H1 (cell line): ENCODE results near the gene GOLGA8J. TPM values are rescaled to one million over a fixed set of nuclear protein-coding genes. Genes with fewer than 3 reads are reported as not detected.

Experiments
- CTCF ChIA-PET: fragments of 300-600 bp; sonication (Branson Sonifier 250); formaldehyde crosslinking; loops from one replicate; lab custom pipeline; 2021; ENCODE audit not compliant: partially characterized antibody; lab: Charles Lee
- POLR2A ChIA-PET: fragments of 300-600 bp; sonication (Branson Sonifier 250); formaldehyde crosslinking; loops from one replicate; lab custom pipeline; 2021; ENCODE audit warnings: inconsistent platforms; ENCODE audit not compliant: partially characterized antibody; lab: Charles Lee
- DNase-seq, 2 experiments: peaks; one replicate each; pipeline versions ENCODE4 v3.0.0 to v3.0.0-alpha.2; 2010 to 2022; ENCODE audit warnings: low spot score in 2 of 2, low read depth in 1 of 2, mixed read lengths in 1 of 2
- FAIRE-seq: peaks from 2 replicates; lab custom pipeline; 2011; peaks lifted over from hg19 to GRCh38; lab: Jason Lieb, UNC
- H2AFZ ChIP-seq: 2 replicates; pipeline ENCODE4 v1.8.1; 2012; ENCODE audit warnings: low read length, inconsistent platforms
- H2AK5ac ChIP-seq: 2 replicates; pipeline ENCODE4 v1.6.1; 2013; ENCODE audit warnings: low read depth, low read length
- H2BK120ac ChIP-seq: replicated peaks from 2 replicates; pipeline ENCODE3; 2013; ENCODE audit warnings: low read depth, low read length, inconsistent platforms
- H2BK12ac ChIP-seq: 2 replicates; pipeline ENCODE4 v1.6.1; 2013; ENCODE audit warnings: low read depth, low read length
- H2BK15ac ChIP-seq: 2 replicates; pipeline ENCODE4 v1.6.1; 2013; ENCODE audit warnings: low read length
- H2BK20ac ChIP-seq: 2 replicates; pipeline ENCODE4 v1.6.1; 2013; ENCODE audit warnings: low read length
- H2BK5ac ChIP-seq: 2 replicates; pipeline ENCODE4 v1.6.1; 2013; ENCODE audit warnings: low read depth, low read length
- H3K14ac ChIP-seq: 2 replicates; pipeline ENCODE4 v1.6.1; 2013; ENCODE audit warnings: inconsistent platforms; ENCODE audit not compliant: insufficient read length
- H3K18ac ChIP-seq: 2 replicates; pipeline ENCODE4 v1.6.1; 2013; ENCODE audit warnings: low read length; ENCODE audit errors: extremely low read depth
- H3K23ac ChIP-seq: 2 replicates; pipeline ENCODE4 v1.6.1; 2013; ENCODE audit warnings: inconsistent platforms; ENCODE audit not compliant: insufficient read length
- H3K23me2 ChIP-seq: 2 replicates; pipeline ENCODE4 v1.6.1; 2013; ENCODE audit warnings: low read depth, low read length
- H3K27ac ChIP-seq: 2 replicates; pipeline ENCODE4 v1.6.1; 2011; ENCODE audit warnings: low read depth, low read length, inconsistent platforms
- H3K27me3 ChIP-seq, 4 experiments: replicated peaks in 1 of 4; 1 replicate in 1 of 4; 2 replicates in 3 of 4; pipeline versions ENCODE4 v1.6.1 to v1.8.1; 2011 to 2013; ENCODE audit warnings: low read length in 3 of 4, mild to moderate bottlenecking in 3 of 4, inconsistent platforms in 2 of 4, mixed read lengths in 2 of 4, moderate library complexity in 1 of 4; ENCODE audit not compliant: control insufficient read depth in 3 of 4, insufficient read depth in 3 of 4; ENCODE audit errors: extremely low read depth in 1 of 4
- H3K36me3 ChIP-seq, 4 experiments: 2 replicates each; pipeline versions ENCODE4 v1.6.1 to v1.8.1; 2011 to 2013; ENCODE audit warnings: mild to moderate bottlenecking in 4 of 4, low read length in 3 of 4, moderate library complexity in 2 of 4, control low read depth in 1 of 4, inconsistent platforms in 1 of 4; ENCODE audit not compliant: insufficient read depth in 4 of 4, control insufficient read depth in 2 of 4
- H3K4ac ChIP-seq: replicated peaks from 2 replicates; pipeline ENCODE3; 2013; ENCODE audit warnings: low read length, low read depth, mixed read lengths, inconsistent platforms; ENCODE audit not compliant: insufficient read length
- H3K4me1 ChIP-seq, 4 experiments: replicated peaks in 1 of 4; 1 replicate in 1 of 4; 2 replicates in 3 of 4; pipeline versions ENCODE4 v1.6.1 to v1.8.1; 2011 to 2013; ENCODE audit warnings: low read length in 3 of 4, inconsistent platforms in 2 of 4, mixed read lengths in 1 of 4; ENCODE audit not compliant: insufficient read depth in 4 of 4, control insufficient read depth in 3 of 4
- H3K4me2 ChIP-seq, 2 experiments: 2 replicates each; pipeline versions ENCODE4 v1.6.1 to v1.8.1; 2011 to 2013; ENCODE audit warnings: low read depth in 2 of 2, low read length in 2 of 2, control low read depth in 1 of 2, inconsistent platforms in 1 of 2, mild to moderate bottlenecking in 1 of 2; ENCODE audit not compliant: insufficient read depth in 1 of 2
- H3K4me3 ChIP-seq, 4 experiments: fragments of 200-600, 300-600 bp in 1 of 4; sonication (generic), shearing (Covaris generic), sonication (Bioruptor Twin) in 1 of 4; 2 replicates each; pipeline versions ENCODE4 v1.5.1 to v1.8.1; 2011 to 2016; ENCODE audit warnings: low read length in 4 of 4, low read depth in 3 of 4, control low read depth in 2 of 4, inconsistent platforms in 2 of 4, mild to moderate bottlenecking in 2 of 4, mixed read lengths in 1 of 4, moderate library complexity in 1 of 4; ENCODE audit not compliant: insufficient read depth in 2 of 4; ENCODE audit errors: extremely low read depth in 1 of 4
- H3K56ac ChIP-seq: replicated peaks from 2 replicates; pipeline ENCODE3; 2013; ENCODE audit warnings: low read depth, mild to moderate bottlenecking, mixed read lengths, low read length, inconsistent platforms; ENCODE audit not compliant: insufficient read length
- H3K79me1 ChIP-seq: 2 replicates; pipeline ENCODE4 v1.6.1; 2013; ENCODE audit warnings: low read depth, low read length, control low read depth
- H3K79me2 ChIP-seq, 2 experiments: 2 replicates each; pipeline versions ENCODE4 v1.6.1 to v1.8.1; 2012 to 2013; ENCODE audit warnings: low read length in 2 of 2, mild to moderate bottlenecking in 2 of 2, inconsistent platforms in 1 of 2; ENCODE audit not compliant: insufficient read depth in 2 of 2, control insufficient read depth in 1 of 2
- H3K9ac ChIP-seq, 4 experiments: replicated peaks in 1 of 4; 1 replicate in 1 of 4; 2 replicates in 3 of 4; pipeline versions ENCODE4 v1.6.1 to v1.8.1; 2011 to 2013; ENCODE audit warnings: low read depth in 3 of 4, low read length in 3 of 4, control low read depth in 2 of 4, mild to moderate bottlenecking in 2 of 4, moderate library complexity in 2 of 4, inconsistent platforms in 1 of 4; ENCODE audit errors: extremely low read depth in 1 of 4
- H3K9me3 ChIP-seq, 2 experiments: 2 replicates each; pipeline versions ENCODE4 v1.6.1 to v1.8.1; 2012 to 2013; ENCODE audit warnings: mild to moderate bottlenecking in 2 of 2, moderate library complexity in 2 of 2, control low read depth in 1 of 2, inconsistent platforms in 1 of 2, low read depth in 1 of 2, low read length in 1 of 2, mixed read lengths in 1 of 2; ENCODE audit not compliant: insufficient read depth in 2 of 2
- H4K20me1 ChIP-seq, 2 experiments: replicated peaks in 1 of 2; 2 replicates each; pipeline versions ENCODE3 to v1.8.1; 2011 to 2013; ENCODE audit warnings: inconsistent platforms in 2 of 2, low read length in 2 of 2, mild to moderate bottlenecking in 1 of 2; ENCODE audit not compliant: insufficient read depth in 2 of 2, control insufficient read depth in 1 of 2
- H4K5ac ChIP-seq: 2 replicates; pipeline ENCODE4 v1.6.1; 2013; ENCODE audit warnings: low read length, low read depth, mixed read lengths, inconsistent platforms; ENCODE audit not compliant: insufficient read length
- H4K8ac ChIP-seq: 2 replicates; pipeline ENCODE4 v1.8.0; 2013; ENCODE audit warnings: mild to moderate bottlenecking, moderate library complexity, low read length, inconsistent platforms; ENCODE audit not compliant: insufficient read depth; ENCODE audit errors: extremely low read depth
- H4K91ac ChIP-seq: replicated peaks from 2 replicates; pipeline ENCODE3; 2013; ENCODE audit warnings: low read length, mixed read lengths, inconsistent platforms; ENCODE audit not compliant: insufficient read length
- CHD2 ChIP-seq: IDR thresholded peaks from 2 replicates; pipeline ENCODE4 v1.6.1; 2012; ENCODE audit warnings: low read length, improper control_type of control experiment
- WGBS, 2 experiments: shearing (Covaris generic) in 1 of 2; methylation state at CpG; one replicate each; pipeline versions ENCODE4 v1.1.6 to v1.1.7; 2013 to 2015; ENCODE audit warnings: low lambda C conversion rate in 2 of 2, mixed read lengths in 2 of 2, inconsistent platforms in 1 of 2, low coverage in 1 of 2, missing lambda C conversion rate in 1 of 2; ENCODE audit not compliant: insufficient replicate concordance in 2 of 2, insufficient coverage in 1 of 2, insufficient read length in 1 of 2; ENCODE audit errors: extremely low coverage in 1 of 2, missing lambda C conversion rate in 1 of 2; 5-methylcytosine and 5-hydroxymethylcytosine counted together
- polyA plus RNA-seq, 7 experiments: library from polyadenylated mRNA; depleted of rRNA in 3 of 7; stranded (reverse) in 5 of 7; unstranded in 2 of 7; fragments of >200 nt in 5 of 7; fragments of 200-250 nt in 2 of 7; gene quantifications; 1 replicate in 5 of 7; 2 replicates in 1 of 7; 4 replicates in 1 of 7; pipeline versions ENCODE4 v1.2.1 to v1.2.3, GENCODE V29; 2011 to 2013; ENCODE audit warnings: missing spikeins in 2 of 7, mixed read lengths in 2 of 7
- total RNA-seq: library from RNA; stranded (reverse); fragmentation: NEBNext Ultra II Directional; extraction: Animal tissue kit (Norgen Biotek cat#: 25700); gene quantifications from 2 replicates; pipeline ENCODE4 v1.2.1, GENCODE V29; 2021

GOLGA8J gene
- total and polyA plus RNA-seq, 2 of the 8 experiments (the other 6 are each of a cell fraction or from before 2014, with no cell fraction given): not detected

DNA sequence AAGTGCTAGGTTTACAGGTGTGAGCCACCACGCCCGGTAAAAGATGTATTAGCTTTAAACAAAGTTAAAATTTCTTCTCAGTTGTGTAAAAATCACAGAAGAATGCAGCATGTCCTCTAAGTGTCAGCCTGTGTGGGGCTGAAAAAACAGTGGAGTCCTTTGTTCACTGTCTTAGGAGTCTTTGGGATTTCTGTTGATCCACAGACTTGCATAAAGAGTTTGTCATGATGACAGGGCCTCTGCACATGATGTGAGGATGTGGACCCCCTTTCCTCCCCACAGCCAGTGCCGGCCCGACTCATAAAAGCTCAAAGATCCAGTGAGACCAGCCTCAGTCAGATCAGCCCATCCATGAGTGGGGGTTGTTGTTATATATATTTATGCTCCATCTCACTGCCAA, 49.0 kb upstream of the GOLGA8J start:
- DNase-seq: no peak
- Histone ChIP-seq H3K23me2 (no peaks in the 10 kb centered on the region), H4K91ac (no peak overlapping the region), H3K9ac (no peak overlapping the region), H2BK120ac (no peak overlapping the region), H4K5ac (no peak overlapping the region), H3K4me1 (no peaks in the 10 kb centered on the region), H2AK5ac (no peak overlapping the region), H3K23ac (no peak overlapping the region), H2AFZ (no peak overlapping the region), H2BK15ac (no peak overlapping the region), H4K8ac (no peak overlapping the region), H3K36me3 (no peaks in the 10 kb centered on the region)
- CTCF ChIA-PET: interaction anchor here (1.0 to 1.9 kb wide), 2 partner anchors 49 to 90 kb away, joined by 3 to 7 read pairs; no protein-coding TSS in a partner anchor
- TF ChIP-seq CHD2: no peak
- TF ChIP-seq, all 59 proteins: peak for 0
- no peak overlapping the region for H2BK20ac ChIP-seq
- H3K27me3 ChIP-seq: no peaks in the 10 kb centered on the region
- no peaks in the 10 kb centered on the region for H3K79me2 ChIP-seq
- H2BK12ac ChIP-seq: no peak overlapping the region
- H2BK5ac ChIP-seq: no peak overlapping the region
- 89% methylated on average over 4 of the region's 4 CpGs; no CpG with 5 or more reads in 1 of the 2 experiments for WGBS, 2 experiments
- H3K14ac ChIP-seq: no peak overlapping the region
- no peak for FAIRE-seq
- POLR2A ChIA-PET: no interaction called here
- H3K9me3 ChIP-seq: no peaks in the 10 kb centered on the region
- no peak overlapping the region for H3K18ac ChIP-seq
- no peaks in the 10 kb centered on the region for H3K79me1 ChIP-seq
- no peak overlapping the region for H3K4ac ChIP-seq
- H4K20me1 ChIP-seq: no peaks in the 10 kb centered on the region
- H3K4me2 ChIP-seq: no peak overlapping the region
- H3K56ac ChIP-seq: no peak overlapping the region
- no peak overlapping the region for H3K4me3 ChIP-seq
- H3K27ac ChIP-seq: no peak overlapping the region
